ENCODE results near the gene RIPPLY1. TPM values are rescaled to one million over a fixed set of nuclear protein-coding genes. Genes with fewer than 3 reads are reported as not detected.

RIPPLY1 gene
- total and polyA plus RNA-seq, 9 of the 15 experiments (the other 6 are each of a cell fraction or from before 2014, with no cell fraction given) = not detected

DNA sequence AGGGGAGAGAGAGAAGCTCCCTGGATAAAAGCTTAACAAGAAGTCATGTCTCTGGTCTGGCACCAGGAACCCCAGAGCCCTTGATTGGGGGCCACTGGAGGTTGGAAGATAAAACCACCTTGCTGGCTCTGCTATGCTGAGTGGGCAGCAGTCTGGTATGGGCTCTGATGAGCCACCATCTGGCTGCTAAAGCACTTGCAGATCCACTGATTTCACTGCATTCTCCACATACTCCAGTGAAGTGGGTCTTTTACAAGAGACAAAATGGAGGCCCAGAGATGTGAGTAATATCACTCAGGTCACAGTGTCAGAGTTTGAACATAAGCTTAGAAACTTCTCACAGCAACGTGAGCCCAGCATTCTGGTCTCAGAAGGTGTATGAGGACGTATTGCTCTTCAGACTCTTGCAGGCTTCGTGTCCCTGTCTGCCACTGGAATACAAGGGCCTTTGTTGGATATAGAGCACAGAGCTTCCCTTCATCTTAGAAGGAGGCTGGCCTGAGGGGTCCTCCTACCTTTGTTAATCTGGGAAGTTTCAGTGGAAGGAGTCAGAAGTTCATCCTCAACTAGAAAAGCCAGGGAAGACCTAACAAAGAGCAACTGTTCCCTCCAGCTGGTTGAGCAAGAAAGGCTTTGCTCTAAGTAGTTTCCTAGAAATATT lies 28.8 kb upstream of the RIPPLY1 start (continued):
- TF ChIP-seq, protein P1, sequence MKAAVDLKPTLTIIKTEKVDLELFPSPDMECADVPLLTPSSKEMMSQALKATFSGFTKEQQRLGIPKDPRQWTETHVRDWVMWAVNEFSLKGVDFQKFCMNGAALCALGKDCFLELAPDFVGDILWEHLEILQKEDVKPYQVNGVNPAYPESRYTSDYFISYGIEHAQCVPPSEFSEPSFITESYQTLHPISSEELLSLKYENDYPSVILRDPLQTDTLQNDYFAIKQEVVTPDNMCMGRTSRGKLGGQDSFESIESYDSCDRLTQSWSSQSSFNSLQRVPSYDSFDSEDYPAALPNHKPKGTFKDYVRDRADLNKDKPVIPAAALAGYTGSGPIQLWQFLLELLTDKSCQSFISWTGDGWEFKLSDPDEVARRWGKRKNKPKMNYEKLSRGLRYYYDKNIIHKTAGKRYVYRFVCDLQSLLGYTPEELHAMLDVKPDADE (conservative IDR thresholded peaks at IDR 0.05; ENCODE audit: control insufficient read depth, low read depth, low read length) = no peak

DNA sequence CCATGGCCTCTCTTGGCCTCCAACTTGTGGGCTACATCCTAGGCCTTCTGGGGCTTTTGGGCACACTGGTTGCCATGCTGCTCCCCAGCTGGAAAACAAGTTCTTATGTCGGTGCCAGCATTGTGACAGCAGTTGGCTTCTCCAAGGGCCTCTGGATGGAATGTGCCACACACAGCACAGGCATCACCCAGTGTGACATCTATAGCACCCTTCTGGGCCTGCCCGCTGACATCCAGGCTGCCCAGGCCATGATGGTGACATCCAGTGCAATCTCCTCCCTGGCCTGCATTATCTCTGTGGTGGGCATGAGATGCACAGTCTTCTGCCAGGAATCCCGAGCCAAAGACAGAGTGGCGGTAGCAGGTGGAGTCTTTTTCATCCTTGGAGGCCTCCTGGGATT lies 25.1 kb upstream of the RIPPLY1 start:
- no peak for ATAC-seq
- Histone ChIP-seq H3K27ac (ENCODE audit: extremely low read depth, low read depth, low read length) (no peak overlapping the region), H3K79me2 (ENCODE audit: control insufficient read depth, insufficient read depth, low read length) (no peaks in the 10 kb centered on the region), H3K36me3 (ENCODE audit: control insufficient read depth, insufficient read depth, low read length) (no peaks in the 10 kb centered on the region), H2AFZ (ENCODE audit: low read depth, low read length) (no peak overlapping the region), H3K9me3 (replicated peaks; ENCODE audit: control insufficient read depth, insufficient read depth, low read depth, low read length) (no peaks in the 10 kb centered on the region), H3K9ac (ENCODE audit: insufficient read depth in 1 of 2, low read depth in 2 of 2, low read length in 2 of 2) (no peak overlapping the region; a peak in 1 of 4 replicates), H3K9me1 (ENCODE audit: control insufficient read depth, insufficient read depth, low read length) (no peaks in the 10 kb centered on the region), H3K4me1 (replicated peaks in 1 of 2; ENCODE audit: control insufficient read depth in 2 of 2, insufficient read depth in 2 of 2, low read length in 2 of 2) (no peaks in the 10 kb centered on the region; a peak in 1 of 5 replicates), H4K20me1 (replicated peaks; ENCODE audit: control insufficient read depth, insufficient read depth, low read length) (no peaks in the 10 kb centered on the region), H3K27me3 (ENCODE audit: control insufficient read depth in 2 of 2, insufficient read depth in 2 of 2, low read length in 2 of 2) (peaks cover 0 to 3% of the 10 kb centered on the region in 2 experiments; a peak in 1 of 5 replicates), H3K4me2 (ENCODE audit: insufficient read depth, low read length) (no peak overlapping the region), H3K4me3 (no peak overlapping the region)
- intact Hi-C loops (cut with micrococcal nuclease) (no loop called here), in situ Hi-C loops (cut with MboI) (no loop called here)
- ChIA-PET CTCF (ENCODE audit: low intra/inter-chr PET ratio) (no interaction called here), POLR2A (no interaction called here)
- WGBS (ENCODE audit: insufficient coverage, low coverage, missing lambda C conversion rate) = 0% methylated on average over 4 of the region's 4 CpGs
- DNase-seq (ENCODE audit: extremely low read depth in 1 of 4, low spot score in 3 of 4) = no peak
- FAIRE-seq = no peak
- TF ChIP-seq MTA3 (IDR thresholded peaks at IDR 0.05; ENCODE audit: borderline replicate concordance) = no peak
- no peak for TF ChIP-seq ZC3H11A (IDR thresholded peaks at IDR 0.05; ENCODE audit: low read depth, low read length)
- TF ChIP-seq, protein P2, sequence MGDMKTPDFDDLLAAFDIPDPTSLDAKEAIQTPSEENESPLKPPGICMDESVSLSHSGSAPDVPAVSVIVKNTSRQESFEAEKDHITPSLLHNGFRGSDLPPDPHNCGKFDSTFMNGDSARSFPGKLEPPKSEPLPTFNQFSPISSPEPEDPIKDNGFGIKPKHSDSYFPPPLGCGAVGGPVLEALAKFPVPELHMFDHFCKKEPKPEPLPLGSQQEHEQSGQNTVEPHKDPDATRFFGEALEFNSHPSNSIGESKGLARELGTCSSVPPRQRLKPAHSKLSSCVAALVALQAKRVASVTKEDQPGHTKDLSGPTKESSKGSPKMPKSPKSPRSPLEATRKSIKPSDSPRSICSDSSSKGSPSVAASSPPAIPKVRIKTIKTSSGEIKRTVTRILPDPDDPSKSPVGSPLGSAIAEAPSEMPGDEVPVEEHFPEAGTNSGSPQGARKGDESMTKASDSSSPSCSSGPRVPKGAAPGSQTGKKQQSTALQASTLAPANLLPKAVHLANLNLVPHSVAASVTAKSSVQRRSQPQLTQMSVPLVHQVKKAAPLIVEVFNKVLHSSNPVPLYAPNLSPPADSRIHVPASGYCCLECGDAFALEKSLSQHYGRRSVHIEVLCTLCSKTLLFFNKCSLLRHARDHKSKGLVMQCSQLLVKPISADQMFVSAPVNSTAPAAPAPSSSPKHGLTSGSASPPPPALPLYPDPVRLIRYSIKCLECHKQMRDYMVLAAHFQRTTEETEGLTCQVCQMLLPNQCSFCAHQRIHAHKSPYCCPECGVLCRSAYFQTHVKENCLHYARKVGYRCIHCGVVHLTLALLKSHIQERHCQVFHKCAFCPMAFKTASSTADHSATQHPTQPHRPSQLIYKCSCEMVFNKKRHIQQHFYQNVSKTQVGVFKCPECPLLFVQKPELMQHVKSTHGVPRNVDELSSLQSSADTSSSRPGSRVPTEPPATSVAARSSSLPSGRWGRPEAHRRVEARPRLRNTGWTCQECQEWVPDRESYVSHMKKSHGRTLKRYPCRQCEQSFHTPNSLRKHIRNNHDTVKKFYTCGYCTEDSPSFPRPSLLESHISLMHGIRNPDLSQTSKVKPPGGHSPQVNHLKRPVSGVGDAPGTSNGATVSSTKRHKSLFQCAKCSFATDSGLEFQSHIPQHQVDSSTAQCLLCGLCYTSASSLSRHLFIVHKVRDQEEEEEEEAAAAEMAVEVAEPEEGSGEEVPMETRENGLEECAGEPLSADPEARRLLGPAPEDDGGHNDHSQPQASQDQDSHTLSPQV (IDR thresholded peaks at IDR 0.05) = no peak
- no peak for TF ChIP-seq NUFIP1 (IDR thresholded peaks at IDR 0.05; ENCODE audit: partially characterized antibody)
- no peak for TF ChIP-seq GTF2A2 (tag; IDR thresholded peaks at IDR 0.05)
- no peak for TF ChIP-seq HMGN3 (IDR thresholded peaks at IDR 0.05; ENCODE audit: borderline replicate concordance, extremely low read depth, insufficient read length, low read depth, low read length)
- no TSS peak for BruUV-seq (replicated peaks)
